ENCODE results near the gene FASN.
A peak's percentile ranks its signal among the peaks of the same experiment; 100 is the strongest.
"Not testable (repeated sequence)": the region's sequence is repeated elsewhere in the genome, so short reads cannot be mapped to it uniquely, and the experiment has no call there.

FASN gene

GRCh38 chr17:82098169-82098938, at the start of gene FASN:
TSS of gene FASN (minus strand) at chr17:82098236. CDS start at chr17:82096445, 1,791 bp downstream.
- peak; percentile 81 for DNase-seq

GRCh38 chr17:82146663-82147654, 48.9 kb upstream of the FASN start:
- DNase-seq: no peak

DNA sequence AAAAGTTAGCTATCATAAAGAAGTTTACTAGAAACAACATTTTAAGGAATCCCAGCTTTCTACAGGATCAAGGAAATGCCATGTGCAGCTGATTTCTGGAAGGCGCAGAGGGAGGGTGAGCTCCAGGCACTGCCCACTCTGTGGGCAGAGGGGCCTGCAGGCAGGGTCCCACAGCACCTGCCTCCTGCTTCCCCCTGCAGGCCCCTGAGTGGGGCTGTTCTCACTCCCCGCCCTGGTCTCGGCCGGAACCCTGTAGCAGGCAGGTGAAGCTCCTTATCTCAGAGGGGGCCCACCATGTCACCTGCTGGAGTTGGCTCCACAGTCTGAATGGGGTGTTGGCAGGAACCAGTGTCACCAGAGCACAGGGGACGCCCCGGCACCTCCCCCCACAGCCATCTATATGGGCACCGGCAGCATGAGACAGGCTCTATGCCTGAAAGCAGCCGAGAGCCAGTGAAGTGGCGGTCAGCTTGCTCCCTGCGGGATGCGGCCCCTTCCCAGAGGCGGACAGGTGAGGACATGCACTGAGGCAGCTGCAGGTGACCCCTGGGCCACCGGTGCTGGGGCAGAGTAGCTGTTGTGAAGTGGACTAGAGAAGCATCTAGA, 47.6 kb upstream of the FASN start:
- DNase-seq: no peak

- no peak for DNase-seq
These were observed 45.3 kb upstream of the FASN start for GRCh38 chr17:82143333-82143732.

- not testable (repeated sequence) for DNase-seq
These were observed 41.9 kb upstream of the FASN start for GRCh38 chr17:82139961-82140360.

DNA sequence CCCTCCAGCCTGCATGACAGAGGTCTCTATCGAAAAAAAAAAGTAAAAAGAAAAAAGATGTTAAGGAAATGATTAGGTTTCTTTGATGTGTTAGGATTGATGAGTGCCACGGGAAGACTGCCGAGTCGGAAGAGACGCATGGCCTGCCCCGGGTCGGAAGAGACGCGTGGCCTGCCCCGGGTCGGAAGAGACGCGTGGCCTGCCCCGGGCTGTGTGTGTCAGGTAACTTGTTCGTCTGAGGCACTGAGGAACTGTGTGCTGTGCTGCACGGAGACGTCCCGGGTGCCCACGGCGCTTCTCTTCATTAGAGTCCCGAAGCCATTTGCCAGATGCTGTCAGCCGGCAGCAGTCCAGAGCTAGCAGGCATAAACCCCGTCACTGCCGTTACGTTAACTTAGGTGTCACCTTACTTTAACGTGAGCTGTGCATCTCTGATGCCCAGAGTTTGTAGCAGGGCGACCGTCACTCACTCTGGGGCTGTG, 40.5 kb upstream of the FASN start:
- no peak for DNase-seq

- no peak for DNase-seq
These were observed 36.1 kb upstream of the FASN start for GRCh38 chr17:82134101-82134500.

- not testable (repeated sequence) for DNase-seq
These were observed 35.3 kb upstream of the FASN start for GRCh38 chr17:82133166-82133953.

GRCh38 chr17:82129095-82129494, 31.1 kb upstream of the FASN start:
- DNase-seq: no peak

GRCh38 chr17:82128287-82128686, 30.3 kb upstream of the FASN start:
- DNase-seq: no peak

DNA sequence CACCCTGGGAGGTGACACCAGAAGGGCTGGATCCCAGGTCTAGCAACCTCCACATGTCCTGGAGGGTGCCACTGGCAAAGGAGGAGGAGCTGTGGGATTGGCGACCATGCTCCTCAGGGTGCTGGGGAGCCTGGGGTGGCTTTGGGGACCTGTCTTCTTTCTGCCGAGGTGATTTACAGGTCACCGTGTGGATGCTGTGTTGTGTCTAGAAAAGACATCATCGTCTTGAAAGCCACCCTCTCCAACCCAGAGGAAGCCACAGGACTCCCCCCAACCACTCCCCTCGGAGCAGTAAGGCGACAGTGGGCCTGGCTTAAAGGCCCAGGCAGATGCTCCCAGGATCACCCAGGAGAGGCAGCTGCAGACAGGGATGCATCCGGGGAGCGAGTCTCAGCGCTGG, 29.7 kb upstream of the FASN start:
- DNase-seq: no peak

- DNase-seq: no peak
These were observed 29.2 kb upstream of the FASN start for GRCh38 chr17:82127315-82127595.

DNA sequence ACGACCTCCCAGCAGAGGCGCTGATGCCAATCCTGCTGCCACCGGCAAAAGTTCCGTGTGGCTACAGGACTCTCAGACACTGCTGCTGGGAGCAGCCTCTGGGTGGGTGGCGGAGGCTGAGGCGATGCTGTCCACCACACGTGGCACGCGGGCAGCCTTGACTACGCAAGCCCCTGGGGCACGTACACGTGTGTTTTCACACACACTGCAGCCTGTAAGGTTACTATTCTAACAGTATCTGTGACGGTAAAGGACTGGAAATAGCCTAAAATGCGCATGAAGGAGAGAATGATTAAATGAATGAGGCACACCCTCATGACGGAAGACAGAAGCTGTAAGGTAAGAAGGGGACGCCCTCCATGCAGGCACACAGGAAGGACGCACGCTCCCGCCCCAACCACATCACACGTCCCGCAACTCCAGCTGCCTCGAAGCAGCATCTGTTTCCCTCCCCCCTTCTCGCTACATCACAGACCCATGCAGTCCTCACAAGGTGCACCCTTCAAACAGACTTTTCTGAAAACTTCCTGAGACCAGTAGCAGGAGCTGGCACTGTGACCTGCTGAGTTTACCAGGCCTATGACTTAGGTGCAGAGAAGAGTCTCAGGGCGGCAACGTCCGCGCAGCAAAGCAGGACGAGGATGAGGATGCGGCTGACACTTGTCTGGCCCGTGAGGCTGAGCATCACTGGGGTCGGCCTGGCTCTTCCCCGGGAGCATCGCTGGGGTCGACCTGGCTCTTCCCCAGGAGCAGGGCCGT, 28.7 kb upstream of the FASN start:
- DNase-seq: no peak

DNA sequence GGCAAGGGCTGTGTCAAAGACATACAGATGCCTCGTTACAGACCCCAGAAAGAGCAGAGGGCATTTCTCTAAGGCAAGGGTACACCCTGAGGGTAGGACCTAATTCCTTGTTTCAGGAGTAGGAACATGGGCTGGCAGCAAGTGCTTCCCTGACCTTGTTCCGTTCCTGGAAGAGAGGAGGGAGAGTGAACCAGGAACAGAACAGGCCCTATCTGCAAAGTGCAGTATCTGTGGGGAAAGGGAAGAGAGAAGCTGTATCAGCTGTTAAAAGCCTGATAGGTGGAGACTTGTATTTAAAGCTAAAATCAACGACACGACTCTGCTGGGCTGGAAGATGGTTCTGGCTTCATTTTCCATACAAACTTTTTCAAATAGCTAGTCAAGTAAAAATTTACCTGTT, 26.1 kb upstream of the FASN start:
- DNase-seq: no peak

DNA sequence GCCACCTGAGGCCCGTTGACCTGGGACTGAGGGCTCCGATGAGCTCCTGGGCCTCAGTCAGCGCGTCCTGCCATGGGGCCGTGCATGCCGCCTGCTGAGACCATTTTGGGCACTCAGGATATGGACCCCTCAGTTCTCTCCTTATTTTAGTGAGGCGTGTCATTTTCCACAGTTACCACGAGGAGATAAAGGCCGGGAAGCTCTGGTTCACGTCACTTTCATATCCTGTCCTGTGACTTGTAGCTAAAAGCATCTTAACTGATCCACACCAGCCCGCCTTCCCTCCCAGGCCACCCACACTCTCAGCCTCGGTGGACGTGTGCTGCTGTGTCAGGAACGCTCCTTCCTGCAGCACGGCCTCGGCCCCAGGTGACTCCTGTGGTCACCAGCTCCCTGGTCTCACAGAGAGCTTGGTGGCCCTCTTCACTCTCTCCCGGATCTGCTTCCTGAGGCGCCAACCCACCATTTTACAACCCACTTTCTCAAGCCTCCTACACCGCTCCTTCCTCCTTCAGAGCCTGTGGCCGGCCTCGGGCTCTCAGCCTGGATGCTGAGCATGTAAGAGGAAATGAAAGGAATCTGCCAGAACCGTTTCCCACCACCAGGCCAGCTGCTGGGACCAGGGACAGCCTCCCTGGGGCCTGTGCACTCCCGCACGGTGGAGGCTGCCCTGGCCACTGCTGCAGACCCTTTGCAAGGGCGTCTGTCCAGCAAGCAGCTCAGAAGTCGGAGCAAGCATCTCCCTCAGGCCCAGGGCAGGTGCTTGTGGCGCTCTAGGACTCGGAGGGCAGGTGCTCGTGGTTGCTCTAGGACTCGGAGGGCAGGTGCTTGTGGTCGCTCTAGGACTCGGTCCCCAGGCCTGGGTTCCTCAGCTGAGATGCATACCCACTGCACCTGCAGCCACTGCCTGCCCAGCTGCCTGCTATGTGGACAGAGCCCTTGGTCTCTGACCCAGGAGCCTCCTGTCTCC, 23.9 kb upstream of the FASN start:
- DNase-seq: no peak

DNA sequence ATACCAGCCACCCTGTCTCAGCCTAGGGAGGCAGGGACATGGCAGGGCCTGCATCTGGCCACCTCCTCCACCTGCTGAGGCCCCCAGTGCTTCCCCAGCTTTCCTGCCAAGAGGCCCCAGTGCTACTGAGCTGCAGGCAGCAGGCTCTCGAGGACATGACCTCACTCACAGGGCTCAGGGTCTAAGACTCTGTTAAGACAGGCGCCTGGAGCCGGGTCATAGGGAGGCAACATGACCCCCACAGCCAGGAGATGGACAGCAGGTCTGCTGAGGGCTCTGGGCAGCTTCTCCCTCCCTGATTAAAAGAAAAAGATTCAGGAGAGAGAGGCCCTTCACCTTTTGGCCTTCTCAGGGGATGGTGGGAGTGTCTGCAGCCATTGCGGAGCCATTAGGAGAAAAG, 23.2 kb upstream of the FASN start:
- DNase-seq: no peak

DNA sequence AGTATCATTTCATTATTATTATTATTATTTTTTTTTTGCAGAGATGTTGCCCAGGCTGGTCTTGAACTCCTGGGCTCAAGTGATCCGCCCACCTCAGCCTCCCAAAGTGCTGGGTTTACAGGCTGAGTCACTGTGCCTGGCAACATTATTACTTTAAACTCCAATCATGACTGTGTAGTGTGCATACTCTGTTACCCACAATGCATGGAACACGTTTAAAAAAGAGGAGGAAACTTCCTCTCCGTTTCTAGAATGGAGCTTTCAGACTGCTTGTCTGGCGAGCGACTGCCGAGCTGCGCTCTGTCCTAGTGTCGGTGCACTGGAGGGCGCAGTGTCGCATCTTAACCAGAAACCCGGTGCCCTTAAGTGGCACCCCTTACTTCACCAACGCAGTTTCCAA, 22.1 kb upstream of the FASN start:
- no peak for DNase-seq

DNA sequence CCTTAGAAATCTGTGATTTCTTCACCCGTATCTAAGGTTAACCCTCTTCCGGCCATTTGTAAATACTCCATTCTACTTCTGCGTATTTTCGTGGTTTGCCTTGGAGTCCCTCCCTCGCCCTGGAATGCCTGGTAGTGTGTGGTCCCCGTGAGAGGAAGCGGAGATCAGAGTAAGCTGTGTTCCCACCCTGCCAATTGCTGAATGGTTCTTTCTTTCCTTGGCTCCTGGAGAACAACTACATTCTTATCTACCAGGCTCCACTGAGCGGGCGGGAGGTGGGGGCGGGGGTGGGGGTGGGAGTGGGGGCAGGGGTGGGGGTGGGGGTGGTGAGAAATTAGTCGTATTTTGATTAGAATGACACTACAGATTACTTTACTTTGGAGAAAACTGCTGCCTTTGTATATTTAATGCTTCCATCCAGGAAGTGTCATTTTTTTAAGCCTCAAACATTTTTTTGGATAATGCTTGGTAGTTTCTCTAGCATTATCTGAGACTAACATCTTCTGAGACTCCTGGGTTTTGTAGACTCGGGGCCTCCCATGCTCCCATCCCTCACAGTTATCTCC, 20.9 kb upstream of the FASN start:
- no peak for DNase-seq

DNA sequence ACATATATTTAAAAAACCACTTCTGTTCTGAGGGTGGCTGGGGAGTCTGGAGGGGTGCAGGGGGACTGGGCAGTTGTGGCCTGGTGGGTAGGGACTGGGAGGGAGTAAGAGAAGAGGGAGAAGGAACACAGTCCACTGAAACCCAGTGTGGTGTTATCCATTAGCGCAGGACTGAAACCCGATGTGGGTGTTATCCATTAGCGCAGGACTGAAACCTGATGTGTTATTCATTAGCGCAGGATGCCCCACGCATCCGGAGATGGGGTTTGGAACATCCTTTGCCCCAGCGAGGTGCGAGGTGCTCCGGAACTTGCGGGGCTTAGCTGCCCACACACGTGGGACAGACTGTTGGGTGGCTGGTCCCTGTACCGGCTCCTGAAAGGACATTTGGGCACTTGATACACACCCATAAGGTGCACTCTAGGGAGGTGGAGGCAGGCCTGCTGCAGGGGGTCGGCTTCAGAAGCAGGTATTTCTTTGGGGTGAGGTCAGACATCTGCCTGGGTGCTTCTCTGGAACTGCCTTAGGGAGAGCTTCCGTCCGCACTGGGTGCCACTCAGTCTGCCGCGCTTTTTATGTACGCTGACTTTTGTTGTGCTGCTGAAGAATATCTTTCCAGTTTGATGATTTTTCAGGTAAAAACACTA, 20.3 kb upstream of the FASN start:
- no peak for DNase-seq

Measured in amniotic stem cell (primary cell).